Activated CD8-positive, alpha-beta memory T cell treated with anti-CD3 and anti-CD28 coated beads, Interleukin-2, amount 10 ng/mL, durations not matched to agents 7 days and 5 days (primary cell): Measurements from ENCODE around the gene MED10. TPM values are rescaled to one million over a fixed set of nuclear protein-coding genes. Genes with fewer than 3 reads are reported as not detected.
"Not testable (repeated sequence)": the region's sequence is repeated elsewhere in the genome, so short reads cannot be mapped to it uniquely, and the experiment has no call there.

Experiments
- ATAC-seq: fragments of 150-1000 bp; cut with Tn5 transposase; one replicate; pipeline ENCODE4 v1.10.0; 2021; ENCODE audit warnings: moderate library complexity
- CTCF ChIA-PET: fragments of 350-600 bp; sonication (Branson Sonifier 250); formaldehyde crosslinking; loops from one replicate; lab custom pipeline; 2021; ENCODE audit warnings: antibody characterized with exemption; lab: Charles Lee
- DNase-seq: peaks from one replicate; pipeline ENCODE4 v3.0.0-alpha.2; 2020
- H3K27ac Mint-ChIP-seq: one replicate; pipeline ENCODE4 v1.8.0; 2021; ENCODE audit warnings: mild to moderate bottlenecking, mixed read lengths
- H3K27me3 Mint-ChIP-seq: one replicate; pipeline ENCODE4 v1.8.0; 2021; ENCODE audit warnings: mixed read lengths
- H3K36me3 Mint-ChIP-seq: one replicate; pipeline ENCODE4 v1.8.0; 2021; ENCODE audit warnings: mild to moderate bottlenecking, mixed read lengths
- H3K4me1 Mint-ChIP-seq: one replicate; pipeline ENCODE4 v1.8.0; 2021; ENCODE audit warnings: mixed read lengths
- H3K4me3 Mint-ChIP-seq: one replicate; pipeline ENCODE4 v1.8.0; 2021; ENCODE audit warnings: mild to moderate bottlenecking, moderate library complexity, mixed read lengths
- H3K9me3 Mint-ChIP-seq: one replicate; pipeline ENCODE4 v1.8.0; 2022; ENCODE audit warnings: low read depth, mixed read lengths
- total RNA-seq, 2 experiments: library from RNA; stranded (reverse); gene quantifications; one replicate each; pipeline ENCODE4 v1.2.3, GENCODE V29; 2021

MED10 gene
- total RNA-seq, 2 experiments from 2014 or later, result 41.2 to 48.4 TPM

GRCh38 chr5:6359555-6360322, 18.6 kb downstream of the MED10 start:
- H3K27me3 Mint-ChIP-seq, result no peaks in the 10 kb centered on the region
- CTCF ChIA-PET, result interaction anchor here (1.2 kb wide), 1 partner anchor 14 kb away, joined by 3 read pairs; no protein-coding TSS in a partner anchor
- peak overlapping the region; percentile 7 for H3K4me3 Mint-ChIP-seq
- peak; percentile 93 for ATAC-seq
- peak; percentile 67 for DNase-seq
- peak overlapping the region; percentile 72 for H3K27ac Mint-ChIP-seq
- peaks cover 8% of the 10 kb centered on the region for H3K36me3 Mint-ChIP-seq
- H3K9me3 Mint-ChIP-seq, result no peaks in the 10 kb centered on the region
- peaks cover 16% of the 10 kb centered on the region for H3K4me1 Mint-ChIP-seq

DNA sequence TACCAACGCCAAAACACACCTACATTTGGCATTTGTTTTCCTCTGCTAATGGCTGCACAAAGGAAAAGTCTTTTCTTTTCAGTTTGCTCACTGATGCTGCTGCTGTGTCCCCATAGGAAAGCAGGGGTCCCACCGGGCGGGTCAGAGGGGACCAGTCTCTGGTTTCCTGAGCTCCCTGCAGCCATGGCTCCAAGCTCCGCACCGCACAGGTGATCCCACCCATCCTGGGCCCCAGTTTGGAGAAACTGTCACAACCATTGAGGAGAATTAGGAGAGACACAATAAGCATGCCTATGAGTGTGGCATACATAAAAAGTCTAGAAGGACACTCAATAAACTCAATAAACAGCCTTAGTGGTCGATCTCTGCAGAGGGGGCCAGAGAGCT, 19.9 kb downstream of the MED10 start:
- H3K4me3 Mint-ChIP-seq, result no peak overlapping the region
- no peaks in the 10 kb centered on the region for H3K27me3 Mint-ChIP-seq
- no peak for DNase-seq
- CTCF ChIA-PET, result no interaction called here
- peaks cover 7% of the 10 kb centered on the region for H3K36me3 Mint-ChIP-seq
- no peak overlapping the region for H3K27ac Mint-ChIP-seq
- H3K4me1 Mint-ChIP-seq, result peaks cover 16% of the 10 kb centered on the region
- ATAC-seq, result no peak
- no peaks in the 10 kb centered on the region for H3K9me3 Mint-ChIP-seq

DNA sequence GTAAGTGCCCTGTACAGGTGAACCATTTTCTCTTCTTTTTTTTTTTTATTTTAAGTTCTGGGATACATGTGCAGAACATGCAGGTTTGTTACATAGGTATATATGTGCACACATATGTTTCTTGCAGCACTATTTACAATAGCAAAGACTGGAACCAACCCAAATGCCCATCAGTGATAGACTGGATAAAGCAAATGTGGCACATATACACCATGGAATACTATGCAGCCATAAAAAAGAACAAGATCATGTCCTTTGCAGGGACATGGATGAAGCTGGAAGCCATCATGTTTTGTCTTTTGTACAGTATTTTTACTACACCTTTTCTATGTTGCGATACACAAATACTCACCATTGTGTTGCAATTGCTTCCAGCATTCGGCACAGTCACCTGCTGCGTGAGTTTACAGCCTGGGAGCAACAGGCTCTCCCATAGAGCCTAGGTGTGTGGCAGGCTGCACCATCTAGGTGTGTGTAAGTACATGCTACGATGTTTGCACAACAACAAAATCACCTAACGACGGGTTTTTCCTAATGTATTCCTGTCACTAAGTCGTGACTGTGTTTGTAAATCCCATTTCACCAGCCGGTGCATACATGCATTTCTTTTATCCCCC, 20.4 kb downstream of the MED10 start:
- CTCF ChIA-PET, H3K9me3 Mint-ChIP-seq, H3K36me3 Mint-ChIP-seq, H3K4me3 Mint-ChIP-seq, ATAC-seq, H3K27ac Mint-ChIP-seq, DNase-seq, H3K27me3 Mint-ChIP-seq: not testable (repeated sequence)
- H3K4me1 Mint-ChIP-seq, result peaks cover 16% of the 10 kb centered on the region

- CTCF ChIA-PET, result no interaction called here
- Mint-ChIP-seq H3K36me3 (peaks cover 2% of the 10 kb centered on the region), H3K4me1 (peaks cover 16% of the 10 kb centered on the region), H3K9me3 (no peaks in the 10 kb centered on the region), H3K4me3 (no peak overlapping the region), H3K27me3 (no peaks in the 10 kb centered on the region), H3K27ac (no peak overlapping the region)
- no peak for DNase-seq
- no peak for ATAC-seq
These were observed 21.7 kb downstream of the MED10 start for GRCh38 chr5:6356578-6357164.

DNA sequence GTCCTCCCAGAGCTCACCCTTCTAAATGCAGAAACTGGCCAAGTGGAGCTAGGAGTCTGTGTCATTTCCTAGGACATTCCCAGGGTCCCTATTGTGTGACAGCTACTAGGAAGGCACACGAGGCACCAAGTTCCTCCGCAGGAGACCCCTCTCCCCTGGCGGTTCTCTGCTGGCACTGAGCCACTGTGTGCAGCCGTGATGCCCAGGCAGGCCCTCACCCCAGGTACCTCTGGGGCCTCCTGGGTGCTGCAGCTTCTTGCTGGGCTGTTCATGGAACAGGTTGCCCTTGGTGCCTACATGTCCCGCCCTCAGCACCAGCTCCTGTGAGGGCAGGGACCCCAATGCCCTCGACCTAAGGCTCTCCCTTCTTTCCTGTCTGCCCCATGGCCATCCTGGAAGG, 23.1 kb downstream of the MED10 start:
- CTCF ChIA-PET, result interaction anchor here (1.4 kb wide), 1 partner anchor 31 kb away, joined by 3 read pairs; no protein-coding TSS in a partner anchor
- no peak for DNase-seq
- H3K4me3 Mint-ChIP-seq, result no peak overlapping the region

DNA sequence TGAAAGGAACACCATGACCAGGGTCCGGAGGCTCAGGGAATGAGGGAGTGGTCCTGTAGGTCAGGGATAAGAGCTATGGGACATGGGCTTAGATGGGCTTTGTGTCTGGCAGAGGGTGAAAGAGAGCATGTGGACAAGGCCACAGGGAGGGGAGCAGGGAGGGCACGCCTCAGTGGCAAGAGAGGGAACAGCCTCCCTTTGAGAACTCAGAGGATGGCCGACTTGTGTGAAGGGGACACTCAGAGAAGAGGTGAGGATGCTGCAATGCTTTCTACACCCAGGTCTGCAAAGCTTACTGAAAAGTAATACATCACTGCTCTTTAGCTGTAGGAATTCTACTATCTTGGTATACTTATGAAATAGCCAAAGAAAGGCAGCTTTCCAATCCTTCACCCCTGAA, 23.5 kb downstream of the MED10 start:
- H3K27ac Mint-ChIP-seq, result no peak overlapping the region
- ATAC-seq (no peak), DNase-seq (no peak)
- H3K4me1 Mint-ChIP-seq, result peaks cover 3% of the 10 kb centered on the region
- no peaks in the 10 kb centered on the region for H3K36me3 Mint-ChIP-seq
- no peaks in the 10 kb centered on the region for H3K27me3 Mint-ChIP-seq
- CTCF ChIA-PET, result interaction anchor here (1.4 kb wide), 1 partner anchor 32 kb away, joined by 3 read pairs; no protein-coding TSS in a partner anchor
- no peak overlapping the region for H3K4me3 Mint-ChIP-seq
- H3K9me3 Mint-ChIP-seq, result no peaks in the 10 kb centered on the region

More for the DNA sequence above, 23.1 kb downstream of the MED10 start:
- Mint-ChIP-seq H3K27me3 (no peaks in the 10 kb centered on the region), H3K27ac (no peak overlapping the region), H3K4me1 (peaks cover 8% of the 10 kb centered on the region), H3K36me3 (no peaks in the 10 kb centered on the region), H3K9me3 (no peaks in the 10 kb centered on the region)
- no peak for ATAC-seq

GRCh38 chr5:6353602-6354302, 24.6 kb downstream of the MED10 start:
- no peak for DNase-seq
- no peaks in the 10 kb centered on the region for H3K9me3 Mint-ChIP-seq
- no peaks in the 10 kb centered on the region for H3K36me3 Mint-ChIP-seq
- H3K4me1 Mint-ChIP-seq, result no peaks in the 10 kb centered on the region
- H3K27me3 Mint-ChIP-seq, result no peaks in the 10 kb centered on the region
- H3K4me3 Mint-ChIP-seq, result no peak overlapping the region
- no peak for ATAC-seq
- CTCF ChIA-PET, result interaction anchor here (1.4 kb wide), 1 partner anchor 33 kb away, joined by 3 read pairs; no protein-coding TSS in a partner anchor
- H3K27ac Mint-ChIP-seq, result no peak overlapping the region

DNA sequence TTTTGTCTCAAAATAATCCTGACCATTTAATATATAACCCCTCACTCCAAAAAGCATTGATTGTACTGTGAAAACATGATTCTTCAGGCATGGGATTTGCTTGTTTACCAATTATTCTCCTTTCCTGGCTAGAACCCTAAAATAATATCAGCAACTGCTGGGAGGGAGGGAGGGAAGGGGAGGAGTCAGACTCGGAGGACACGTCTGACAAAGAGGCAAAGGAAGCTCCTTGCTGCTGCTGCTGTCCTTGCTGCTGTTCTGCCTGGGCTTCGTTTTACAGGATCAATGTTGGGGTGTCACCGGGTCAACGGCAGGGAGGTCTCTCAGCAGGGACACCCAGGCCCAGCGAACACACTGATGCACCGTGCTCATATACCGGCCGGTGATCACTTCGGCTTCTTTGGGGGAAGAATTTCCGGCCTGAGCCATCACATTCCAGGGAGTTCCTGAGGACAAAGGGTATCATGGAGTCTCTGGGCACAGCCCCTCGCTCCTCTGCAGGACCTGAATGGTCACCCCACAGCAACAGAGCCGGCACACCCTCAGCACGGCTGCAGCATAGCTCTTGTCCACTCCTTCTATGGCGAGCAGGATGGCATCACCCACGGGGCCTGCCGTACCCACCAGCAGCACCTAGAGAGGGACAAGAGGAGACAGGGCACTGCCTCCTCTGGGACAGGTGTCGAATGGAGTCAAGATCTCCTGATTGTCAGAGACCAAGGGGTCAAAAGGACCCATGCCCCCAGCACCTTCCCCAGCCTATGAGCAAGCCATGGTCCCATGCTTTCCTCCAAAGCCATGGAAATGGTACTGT, 27.9 kb downstream of the MED10 start:
- no peaks in the 10 kb centered on the region for H3K4me1 Mint-ChIP-seq
- ATAC-seq, result no peak
- H3K27me3 Mint-ChIP-seq, result no peaks in the 10 kb centered on the region
- CTCF ChIA-PET, result no interaction called here
- H3K27ac Mint-ChIP-seq, result no peak overlapping the region
- H3K4me3 Mint-ChIP-seq, result no peak overlapping the region
- H3K36me3 Mint-ChIP-seq, result no peaks in the 10 kb centered on the region
- DNase-seq, result no peak
- no peaks in the 10 kb centered on the region for H3K9me3 Mint-ChIP-seq

DNA sequence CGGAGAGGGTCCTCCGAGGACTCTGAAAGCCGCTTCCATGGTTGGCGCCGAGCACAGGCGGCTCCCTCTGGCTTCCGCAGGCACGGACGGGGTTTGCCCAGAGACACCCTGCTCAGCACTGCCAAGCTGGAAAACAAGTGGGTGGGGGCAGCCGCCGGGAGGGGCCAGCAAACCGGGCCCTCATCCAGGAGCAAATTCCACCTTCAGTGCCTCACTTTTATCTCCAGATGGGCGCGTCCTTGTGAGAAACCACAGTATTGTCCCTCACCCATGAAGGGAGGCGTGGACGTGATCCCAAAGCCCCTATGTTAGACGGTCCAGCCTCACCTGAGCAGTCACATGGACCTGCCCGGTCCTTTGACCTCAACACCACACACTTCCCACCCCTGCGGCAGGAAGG, 29.0 kb downstream of the MED10 start:
- no peak for ATAC-seq
- no peaks in the 10 kb centered on the region for H3K4me1 Mint-ChIP-seq
- H3K27me3 Mint-ChIP-seq, result no peaks in the 10 kb centered on the region
- DNase-seq, result no peak
- no peaks in the 10 kb centered on the region for H3K9me3 Mint-ChIP-seq
- no peak overlapping the region for H3K27ac Mint-ChIP-seq
- H3K4me3 Mint-ChIP-seq, result no peak overlapping the region
- no peaks in the 10 kb centered on the region for H3K36me3 Mint-ChIP-seq
- CTCF ChIA-PET, result no interaction called here

- no peak for DNase-seq
- no peaks in the 10 kb centered on the region for H3K36me3 Mint-ChIP-seq
- H3K27me3 Mint-ChIP-seq, result no peaks in the 10 kb centered on the region
- CTCF ChIA-PET, result no interaction called here
- no peak overlapping the region for H3K27ac Mint-ChIP-seq
- no peak overlapping the region for H3K4me3 Mint-ChIP-seq
- H3K4me1 Mint-ChIP-seq, result no peaks in the 10 kb centered on the region
- H3K9me3 Mint-ChIP-seq, result no peaks in the 10 kb centered on the region
- no peak for ATAC-seq
These were observed 29.8 kb downstream of the MED10 start for GRCh38 chr5:6348476-6349000.

DNA sequence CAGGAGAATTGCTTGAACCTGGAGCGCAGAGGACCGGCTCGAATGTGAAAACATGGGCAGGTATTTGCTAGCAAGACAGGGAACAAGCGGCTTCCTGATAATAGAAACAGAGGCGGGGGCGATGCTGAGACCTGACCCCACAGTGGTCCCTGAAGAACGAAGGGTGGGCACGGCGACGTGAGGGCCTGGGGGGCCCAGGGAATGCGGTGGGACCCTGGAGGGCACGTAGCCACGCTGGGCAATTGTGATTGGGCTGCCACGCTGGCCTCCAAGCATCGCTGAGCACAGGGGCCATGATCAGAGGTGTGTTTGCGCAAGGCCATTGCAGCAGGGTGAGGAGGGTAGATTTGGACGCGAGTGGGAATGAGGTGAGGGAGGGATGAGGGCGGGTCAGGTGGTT, 30.7 kb downstream of the MED10 start:
- no peaks in the 10 kb centered on the region for H3K9me3 Mint-ChIP-seq
- ATAC-seq (no peak), DNase-seq (no peak)
- CTCF ChIA-PET, result no interaction called here
- H3K4me1 Mint-ChIP-seq, result no peaks in the 10 kb centered on the region
- no peaks in the 10 kb centered on the region for H3K36me3 Mint-ChIP-seq
- no peak overlapping the region for H3K27ac Mint-ChIP-seq
- H3K27me3 Mint-ChIP-seq, result no peaks in the 10 kb centered on the region
- no peak overlapping the region for H3K4me3 Mint-ChIP-seq

- CTCF ChIA-PET, result no interaction called here
- Mint-ChIP-seq H3K27ac (no peak overlapping the region), H3K27me3 (no peaks in the 10 kb centered on the region)
These were observed 31.2 kb downstream of the MED10 start for GRCh38 chr5:6347165-6347564.

More at GRCh38 chr5:6347165-6347564, 31.2 kb downstream of the MED10 start:
- no peaks in the 10 kb centered on the region for H3K9me3 Mint-ChIP-seq
- ATAC-seq (no peak), DNase-seq (no peak)
- no peaks in the 10 kb centered on the region for H3K36me3 Mint-ChIP-seq
- H3K4me1 Mint-ChIP-seq, result no peaks in the 10 kb centered on the region
- H3K4me3 Mint-ChIP-seq, result no peak overlapping the region
